Mucosa of gallbladder (tissue), 1 donor: ENCODE results near the gene NEK8. TPM values are rescaled to one million over a fixed set of nuclear protein-coding genes. Genes with fewer than 3 reads are reported as not detected.
A peak's percentile ranks its signal among the peaks of the same experiment; 100 is the strongest.

Experiments
- DNase-seq: peaks from one replicate; pipeline ENCODE4 v3.0.0-alpha.2; 2020; ENCODE audit warnings: low spot score
- total RNA-seq: library from RNA; stranded (reverse); gene quantifications from one replicate; pipeline ENCODE4 v1.2.1, GENCODE V29; 2021
- donor health status: DM: no; HTN: no; CAD: no.

The NEK8 gene
- total RNA-seq, result 8.1 TPM

DNA sequence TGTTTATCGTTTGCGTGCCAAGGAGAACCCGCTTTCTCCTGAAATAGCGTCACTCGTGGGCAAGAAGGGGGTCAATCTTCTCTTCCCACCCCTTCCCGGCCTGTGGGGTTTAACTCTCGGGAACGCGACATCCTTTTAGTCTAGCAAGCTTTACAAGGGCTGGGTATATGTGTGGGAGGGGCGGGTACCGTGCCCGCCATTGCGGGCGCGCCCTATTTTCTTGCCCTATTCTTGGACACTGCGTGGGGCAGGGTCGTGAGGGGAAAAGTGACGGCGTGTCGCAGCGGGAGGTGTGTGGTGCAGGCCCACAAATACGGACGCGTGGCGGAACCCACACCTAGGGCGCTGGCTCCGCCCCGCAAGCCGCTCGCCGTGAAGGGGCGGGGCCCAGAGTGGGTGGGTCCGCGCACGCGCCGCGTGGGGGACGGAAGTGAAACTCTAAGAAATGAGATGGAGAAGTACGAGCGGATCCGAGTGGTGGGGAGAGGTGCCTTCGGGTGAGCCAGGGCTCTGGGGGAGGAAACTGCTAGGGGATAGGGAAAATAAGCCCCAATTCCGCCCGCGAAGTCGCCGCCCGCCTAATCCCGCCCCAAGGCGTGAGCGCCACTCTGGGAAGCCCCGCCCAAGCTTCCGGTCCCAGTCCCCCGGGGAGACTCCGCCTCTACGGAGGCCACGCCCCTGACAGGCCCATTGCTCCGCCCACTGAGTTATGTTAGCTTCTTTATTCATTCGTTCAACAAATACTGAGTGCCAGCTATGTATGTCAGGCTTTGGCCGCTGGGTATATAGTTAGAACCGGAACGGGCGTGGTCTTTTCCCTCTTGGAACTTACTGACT lies at the start of gene NEK8:
TSS of gene NEK8 (plus strand) at position 425 of the 837 bp plus-strand sequence. CDS start at position 451, 26 bp downstream.
- peak; percentile 97 for DNase-seq

DNA sequence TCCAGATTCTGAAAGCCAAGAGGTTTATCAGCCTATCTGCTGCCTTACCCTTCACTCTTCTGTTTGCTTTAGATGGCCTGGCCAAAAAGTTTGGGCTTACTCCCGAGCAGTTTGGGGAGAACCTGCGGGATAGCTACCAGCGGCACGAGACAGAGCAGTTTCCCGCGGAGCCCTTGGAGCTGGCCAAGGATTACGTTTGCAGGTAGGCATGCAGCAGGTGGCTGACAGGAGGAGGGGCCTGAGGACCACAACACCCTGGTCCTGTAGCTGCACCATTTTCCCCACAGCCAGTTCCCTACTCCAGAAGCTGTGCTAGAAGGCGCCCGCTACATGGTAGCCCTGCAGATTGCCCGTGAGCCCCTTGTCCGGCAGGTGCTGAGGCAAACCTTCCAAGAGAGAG lies 45.9 kb upstream of the NEK8 start:
- no peak for DNase-seq

DNA sequence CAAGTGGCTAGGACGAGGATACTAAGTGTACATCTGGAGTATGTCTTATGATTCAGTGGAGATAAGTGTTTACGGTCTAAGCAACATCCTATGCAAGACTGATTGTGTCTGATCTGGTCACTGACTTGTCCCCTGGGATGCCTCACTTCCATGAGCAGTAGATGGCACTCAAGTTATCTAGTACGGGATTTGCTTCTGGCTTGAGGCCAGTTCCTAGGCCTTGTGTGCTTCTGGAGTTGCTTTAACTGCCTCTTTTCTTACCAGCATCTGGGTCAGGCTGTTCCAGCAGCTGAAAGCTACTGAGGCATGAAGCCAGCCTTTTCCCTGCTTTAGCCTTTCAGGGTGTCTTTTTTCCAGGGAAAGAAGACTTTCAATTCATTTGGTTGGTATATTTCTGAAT lies 43.6 kb upstream of the NEK8 start:
- DNase-seq, result peak; percentile 76

DNA sequence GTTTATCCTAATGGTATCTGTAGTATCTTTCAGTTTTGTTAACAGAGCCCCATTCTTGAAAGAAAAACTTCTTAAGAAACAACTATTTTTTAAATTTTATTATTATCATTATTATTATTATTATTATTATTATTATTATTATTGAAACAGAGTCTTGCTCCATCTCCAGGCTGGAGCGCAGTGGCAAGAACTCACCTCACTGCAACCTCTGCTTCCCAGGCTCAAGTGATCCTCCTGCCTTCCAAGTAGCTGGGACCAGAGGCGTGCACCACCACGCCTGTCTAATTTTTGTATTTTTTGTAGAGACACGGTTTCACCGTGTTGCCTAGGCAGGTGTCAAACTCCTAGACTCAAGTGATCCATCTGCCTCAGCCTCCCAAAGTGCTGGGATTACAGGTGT lies 43.2 kb upstream of the NEK8 start:
- no peak for DNase-seq

DNA sequence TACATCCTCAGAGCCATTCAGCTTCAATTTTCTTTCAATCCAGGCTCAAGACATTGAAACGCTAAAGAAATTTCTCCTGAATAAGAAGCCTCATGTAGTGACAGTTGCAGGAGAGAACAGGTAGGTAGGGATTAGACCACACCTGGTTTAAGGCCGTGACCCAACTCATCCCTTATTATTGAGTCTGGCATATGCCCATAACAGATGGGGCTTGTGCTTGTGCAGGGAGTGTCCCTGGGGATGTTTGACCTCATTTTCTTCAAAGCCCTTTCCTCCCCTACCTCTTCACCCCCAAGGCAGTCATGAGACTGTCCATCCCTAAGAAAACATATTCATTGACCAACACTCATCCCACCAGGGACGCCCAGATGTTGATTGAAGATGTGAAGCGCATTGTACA lies 42.3 kb upstream of the NEK8 start:
- DNase-seq, result no peak

DNA sequence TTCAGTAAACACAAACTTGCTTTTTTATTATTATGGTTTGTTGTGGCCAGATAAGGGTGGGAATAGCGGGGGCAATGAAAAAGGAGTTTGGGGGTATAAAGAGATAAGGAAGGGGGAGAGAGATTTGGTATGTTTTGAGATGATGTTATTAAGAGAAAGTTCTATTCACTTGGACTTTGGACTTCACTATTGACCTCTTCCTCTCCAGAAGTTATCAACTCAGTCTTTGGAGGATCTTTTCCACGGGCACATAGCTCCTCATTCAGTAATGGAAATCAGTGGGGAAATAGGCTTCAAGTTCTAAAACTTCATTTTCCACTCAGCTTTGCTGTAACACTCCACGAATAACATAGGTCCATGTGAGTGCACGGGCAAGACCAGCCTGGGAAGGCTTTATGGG lies 40.1 kb upstream of the NEK8 start:
- DNase-seq, result no peak

DNA sequence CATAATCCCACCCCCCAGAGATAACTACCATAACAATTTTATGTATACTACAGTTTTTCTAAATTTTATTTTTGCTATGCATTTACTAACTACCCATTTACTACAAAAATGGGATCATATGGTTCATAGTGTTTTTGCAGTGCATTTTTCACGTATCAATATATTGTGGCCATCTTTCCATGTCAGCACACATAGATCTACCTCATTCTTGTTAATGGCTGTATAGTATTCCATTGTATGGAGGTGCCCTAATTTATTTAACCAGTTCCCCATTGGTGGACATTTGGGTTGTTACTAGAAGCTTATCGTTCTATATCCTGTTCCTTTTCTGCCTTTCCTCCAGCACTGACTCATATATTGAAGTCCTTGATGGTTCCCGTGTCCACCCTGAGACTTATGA lies 39.6 kb upstream of the NEK8 start:
- DNase-seq, result no peak

DNA sequence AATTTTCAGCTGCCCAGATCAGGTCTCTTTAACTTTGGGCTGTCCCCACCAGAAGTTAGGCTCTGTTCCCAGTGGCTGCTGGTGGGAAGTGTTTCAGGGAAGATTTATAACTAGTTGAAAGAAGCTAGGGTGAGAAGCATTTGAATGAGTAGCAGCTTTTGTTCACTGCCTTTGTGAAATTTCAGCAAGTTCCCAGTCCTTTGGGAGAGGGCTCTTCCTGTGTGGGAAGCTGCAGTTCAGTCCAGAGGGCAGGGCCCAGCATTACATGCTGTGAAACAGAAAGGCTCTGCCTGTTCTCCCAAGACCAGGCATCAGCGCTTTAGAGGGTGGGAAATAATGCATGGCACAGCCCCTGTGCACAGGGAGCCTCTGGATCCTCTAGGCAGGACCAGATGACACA lies 34.7 kb upstream of the NEK8 start:
- no peak for DNase-seq

DNA sequence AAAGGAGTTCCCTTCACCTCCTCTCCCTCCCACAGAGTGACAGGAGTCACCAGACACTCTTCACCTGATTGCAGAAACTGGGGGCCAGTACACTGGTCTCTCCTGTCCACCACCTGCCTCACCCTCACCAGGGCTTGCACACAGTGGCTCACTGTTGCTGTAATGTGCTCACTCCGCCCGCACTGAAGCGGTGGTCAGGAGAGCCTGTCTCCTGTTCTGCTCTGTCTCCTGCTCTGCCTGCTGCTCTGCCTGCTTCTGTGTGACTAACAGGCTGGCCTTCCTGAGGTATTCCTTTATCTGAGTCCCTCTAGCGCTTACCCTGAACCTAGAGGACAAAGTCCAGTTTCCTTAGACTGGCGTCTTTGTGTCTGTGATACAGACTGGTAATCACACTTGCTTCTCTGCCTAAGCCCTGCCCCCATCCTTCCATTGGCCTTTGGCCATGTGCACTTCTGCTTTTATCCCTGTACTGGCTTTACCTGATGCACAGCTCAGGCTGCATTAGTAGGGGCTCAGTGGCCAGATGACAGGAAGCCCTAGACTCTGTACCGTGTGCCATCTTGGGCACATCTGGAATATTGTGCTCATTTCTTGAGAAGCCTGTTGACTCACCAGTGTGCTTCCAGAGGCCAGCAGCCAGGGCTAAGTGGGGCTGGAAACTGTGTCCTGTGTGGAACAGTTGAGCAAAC lies 30.2 kb upstream of the NEK8 start:
- DNase-seq, result peak; percentile 90

DNA sequence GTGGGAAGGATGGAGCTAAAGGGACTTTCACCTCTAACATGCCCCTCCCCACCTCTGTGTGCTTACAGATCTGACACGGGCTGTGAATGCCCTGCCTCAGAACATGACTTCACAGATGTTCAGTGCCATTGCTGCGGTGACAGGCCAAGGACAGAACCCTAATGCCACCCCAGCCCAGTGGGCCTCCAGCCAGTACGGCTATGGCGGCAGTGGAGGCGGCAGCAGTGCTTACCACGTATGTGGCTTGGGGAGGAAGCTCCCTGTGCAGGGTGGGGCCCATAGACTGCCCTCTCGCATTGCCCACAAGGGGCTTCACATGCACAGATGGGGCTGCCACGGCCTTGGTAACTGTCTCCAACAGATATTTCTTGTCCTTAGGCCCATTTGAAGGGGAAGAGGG lies 28.3 kb upstream of the NEK8 start:
- DNase-seq, result no peak

DNA sequence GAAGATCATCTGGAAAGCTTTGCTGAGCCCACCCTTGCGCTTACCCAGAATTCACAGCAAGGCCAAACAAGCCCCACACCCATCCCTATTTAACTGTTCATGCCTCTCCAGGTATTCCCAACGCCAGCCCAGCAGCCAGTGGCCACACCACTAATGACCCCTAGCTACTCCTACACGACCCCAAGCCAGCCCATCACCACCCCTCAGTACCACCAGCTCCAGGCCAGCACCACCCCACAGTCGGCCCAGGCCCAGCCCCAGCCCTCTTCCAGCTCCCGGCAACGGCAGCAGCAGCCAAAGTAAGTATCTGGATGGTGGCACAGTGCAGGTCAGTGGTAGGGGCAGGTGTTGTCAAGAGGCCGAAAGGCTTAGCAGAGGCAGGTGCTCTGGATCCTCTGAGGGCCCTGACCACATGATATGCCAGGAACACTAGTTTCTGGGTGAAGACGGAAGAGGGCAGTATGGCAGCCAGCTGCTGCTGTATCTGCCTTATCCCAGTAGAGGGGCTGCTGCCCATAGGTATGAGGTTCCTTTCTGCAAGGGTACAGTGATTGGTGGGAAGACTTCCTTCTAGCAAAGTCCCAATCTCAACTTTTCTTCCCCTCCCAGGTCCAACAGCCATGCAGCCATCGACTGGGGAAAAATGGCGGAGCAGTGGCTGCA lies 27.6 kb upstream of the NEK8 start:
- no peak for DNase-seq

DNA sequence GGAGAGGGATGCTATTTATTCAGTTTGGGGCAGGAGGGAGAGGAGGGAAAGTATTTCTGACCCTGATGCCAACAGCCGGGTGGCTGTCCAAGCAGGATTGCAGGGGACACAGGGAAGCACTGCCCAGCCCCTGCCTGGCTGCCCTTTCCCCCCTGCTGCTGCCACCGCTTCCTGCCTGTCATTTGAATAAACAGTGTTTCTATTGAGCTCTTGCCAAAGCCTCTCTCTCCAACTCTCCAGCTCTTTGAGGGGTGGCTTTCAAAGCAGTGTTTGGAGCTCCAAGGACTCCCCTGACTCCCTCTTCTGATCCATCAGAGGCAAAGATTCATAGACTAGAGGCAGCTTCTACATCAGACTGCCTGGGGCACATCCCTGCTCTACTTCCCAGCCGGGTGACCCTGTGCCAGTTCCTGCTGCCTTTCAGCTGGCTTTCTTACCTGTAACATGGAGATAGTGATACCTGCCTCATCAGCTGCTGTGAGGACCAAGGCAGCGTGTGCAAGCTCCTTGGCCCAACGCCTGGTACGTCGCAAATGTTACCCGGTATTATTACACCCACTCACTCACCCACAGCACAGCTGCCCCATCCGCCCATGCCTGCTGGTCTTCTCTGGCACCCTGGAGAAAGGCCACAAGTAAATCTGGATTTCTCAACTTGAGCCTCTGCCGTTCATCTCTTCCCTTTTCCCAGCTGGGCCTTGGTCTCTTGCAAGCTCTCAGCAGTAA lies 26.4 kb upstream of the NEK8 start:
- no peak for DNase-seq

DNA sequence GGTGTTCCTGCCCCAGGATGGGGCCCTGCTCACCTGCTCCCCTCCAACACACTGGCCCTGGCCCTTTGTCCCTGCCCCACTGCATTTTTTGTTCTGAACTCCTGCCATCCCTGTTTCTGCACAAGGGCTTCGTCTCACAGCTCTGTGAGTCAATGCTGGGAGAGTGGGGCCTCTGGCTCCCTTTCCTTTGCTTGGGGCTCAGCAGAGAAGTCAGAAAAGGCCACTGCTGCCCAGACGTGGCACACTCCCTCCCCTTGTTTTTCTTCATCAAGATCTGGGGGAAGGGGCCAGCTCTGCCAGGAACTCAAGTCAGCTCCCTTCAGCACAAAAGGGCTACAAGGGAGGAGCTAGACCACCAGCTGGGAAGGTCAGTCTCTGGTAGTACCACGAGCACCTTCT lies 25.8 kb upstream of the NEK8 start:
- no peak for DNase-seq

DNA sequence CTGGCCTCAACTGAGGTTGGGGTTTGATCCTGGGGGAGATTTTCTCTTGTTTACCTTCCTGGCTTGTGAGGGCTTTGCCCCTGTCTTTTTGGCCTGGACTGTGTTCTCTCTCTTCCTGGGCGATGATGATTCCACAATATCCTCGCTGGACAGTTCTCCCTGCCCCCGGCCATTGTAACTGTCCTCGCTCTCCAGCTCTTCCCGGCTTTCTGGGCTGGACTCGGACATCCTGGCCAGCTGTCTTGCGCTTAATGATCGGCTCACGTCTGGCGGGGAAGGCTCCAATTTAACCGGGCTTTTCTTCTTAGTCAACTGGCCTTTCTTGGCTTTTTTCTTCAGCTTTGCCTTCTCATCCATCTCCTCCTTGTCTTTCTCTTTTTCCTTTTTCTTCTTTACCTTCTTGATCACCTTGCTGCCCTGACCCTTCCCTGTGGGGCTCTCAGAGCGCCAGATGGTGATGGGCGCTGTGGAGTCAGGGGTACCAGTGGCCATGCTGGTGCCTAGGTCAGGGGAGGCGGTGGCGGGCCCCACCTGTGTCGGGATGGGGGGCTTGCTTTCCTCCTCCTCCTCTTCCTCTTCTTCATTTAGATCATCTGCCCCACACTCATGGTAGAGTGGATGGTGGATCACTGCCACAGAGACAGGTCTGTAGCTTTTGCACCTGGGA lies 24.9 kb upstream of the NEK8 start:
- DNase-seq, result no peak

DNA sequence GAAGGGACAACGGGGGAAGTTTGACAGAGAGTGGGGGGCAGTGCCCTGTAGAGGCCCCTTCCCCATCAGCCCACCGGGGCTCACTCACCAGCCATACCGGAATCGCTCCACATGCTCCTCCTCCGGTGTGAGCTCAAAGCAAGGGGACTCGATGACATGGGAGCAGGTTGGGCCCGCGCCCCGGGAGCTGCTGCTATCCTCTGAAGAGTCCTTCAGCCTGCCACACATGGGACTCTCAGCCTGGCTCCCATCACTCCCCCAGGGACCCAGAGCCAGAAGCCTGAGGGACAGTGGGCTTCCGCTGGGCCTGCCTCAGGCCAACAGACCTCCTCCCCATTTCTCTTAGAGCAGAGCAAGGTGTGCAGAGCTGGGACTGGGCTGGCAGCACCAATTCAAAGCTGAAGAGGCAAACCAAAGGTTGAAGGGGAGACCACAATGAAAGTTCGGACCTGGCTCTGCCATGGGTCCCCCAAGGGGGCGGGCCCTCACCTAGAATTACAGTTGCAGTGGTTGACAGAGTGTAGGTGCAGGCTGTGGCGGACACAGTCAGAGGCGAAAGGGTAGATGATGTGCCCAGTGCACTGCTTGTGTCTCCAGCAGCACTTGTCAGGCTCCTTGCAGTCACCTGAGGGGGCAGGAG lies 24.2 kb upstream of the NEK8 start:
- DNase-seq, result no peak

DNA sequence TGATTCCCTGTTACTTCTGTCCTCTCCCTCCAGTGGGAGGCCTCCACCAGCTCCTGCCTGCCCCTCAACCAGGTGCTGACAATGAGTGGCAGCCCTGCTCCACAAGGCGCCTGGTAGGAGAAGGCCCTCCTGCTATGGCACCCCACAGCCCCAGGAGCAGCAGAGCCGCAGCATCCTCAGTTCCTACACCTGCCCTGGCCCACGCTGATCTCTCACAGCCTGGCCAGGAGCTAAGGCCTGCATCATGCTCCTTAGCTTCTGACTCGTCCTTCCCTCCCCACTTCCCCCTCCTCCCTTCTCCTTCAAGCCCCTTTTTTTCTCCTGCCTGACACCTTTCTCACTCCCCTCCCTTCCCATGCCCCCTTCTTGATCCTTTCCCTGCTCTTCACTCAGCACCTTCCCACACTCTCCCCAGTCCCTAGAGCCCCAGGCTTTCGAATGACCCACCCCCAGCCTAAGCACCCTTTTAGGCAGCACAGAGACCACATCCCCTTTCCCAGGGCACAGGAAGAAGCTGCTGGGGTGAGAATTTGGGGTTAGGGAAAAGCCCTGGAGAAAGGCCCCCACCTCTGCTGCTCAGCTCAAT lies 23.4 kb upstream of the NEK8 start:
- DNase-seq, result no peak

DNA sequence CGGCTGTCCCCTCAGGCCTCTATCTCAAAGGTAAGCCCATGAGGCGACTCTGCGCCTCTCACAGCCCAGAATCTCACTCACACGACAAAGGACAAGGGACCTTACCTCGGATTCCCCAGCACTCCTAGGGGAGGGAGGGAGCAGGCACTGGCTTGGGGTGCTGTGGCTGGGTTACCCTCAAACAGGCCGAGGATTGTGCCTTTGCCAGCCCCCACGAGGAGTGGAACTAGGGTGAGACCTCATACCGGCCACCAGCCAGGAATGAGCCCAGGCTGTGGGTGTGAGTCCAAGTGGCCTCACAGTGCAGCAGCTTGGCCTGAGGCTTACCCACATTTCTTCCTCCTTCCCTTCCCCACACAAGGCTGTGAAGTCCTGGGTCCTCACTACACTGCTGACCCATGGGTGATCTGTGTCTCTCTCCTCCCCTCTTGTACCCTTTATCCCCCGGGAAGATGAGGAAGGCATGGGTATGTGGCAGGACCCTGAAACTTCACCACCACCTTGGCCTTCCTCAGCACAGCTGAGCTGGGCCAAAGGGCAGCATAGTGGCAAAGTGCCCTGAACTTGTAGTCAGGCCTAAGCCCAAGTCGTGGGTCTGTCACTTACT lies 22.8 kb upstream of the NEK8 start:
- no peak for DNase-seq

DNA sequence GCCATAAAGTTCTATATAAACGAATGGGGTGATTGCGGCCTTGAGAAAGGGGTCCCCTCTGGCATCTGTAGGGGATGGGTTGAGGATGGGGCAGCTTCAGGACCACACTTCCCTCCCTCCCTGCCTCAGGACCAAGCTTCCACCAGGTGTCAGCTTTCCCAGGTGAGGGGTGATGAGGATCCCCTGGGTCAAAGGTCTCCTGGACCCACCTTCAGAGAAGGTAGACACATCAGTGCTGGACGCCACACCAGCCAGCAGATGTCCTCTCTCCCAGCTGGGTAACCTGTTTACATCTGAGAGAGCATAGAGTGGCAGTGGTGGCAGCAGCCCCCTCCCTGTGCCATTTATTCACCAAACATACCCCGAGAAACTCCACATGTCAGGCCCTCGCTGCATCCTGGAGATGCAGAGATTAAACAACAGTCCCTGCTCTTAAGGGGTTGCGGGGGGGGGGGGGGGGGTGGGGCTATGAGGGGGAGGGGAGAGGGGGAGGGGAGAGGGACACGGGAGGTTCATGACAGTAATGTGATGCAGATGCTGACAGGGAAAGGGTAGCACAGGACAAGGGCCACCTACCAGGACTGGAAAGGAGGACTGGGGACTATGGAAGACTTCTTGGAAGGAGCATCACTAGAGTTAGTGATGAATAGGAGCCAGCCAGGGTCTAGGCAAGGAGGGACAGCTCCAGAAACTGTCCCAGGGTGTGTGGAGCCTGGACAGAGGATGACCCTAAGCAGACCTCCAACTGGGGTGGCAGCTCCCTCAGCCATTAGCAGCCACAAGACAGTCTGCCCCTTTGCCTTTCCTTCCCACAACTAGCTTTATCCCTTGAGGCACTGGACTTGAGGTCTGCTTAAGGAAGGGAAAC lies 21.9 kb upstream of the NEK8 start:
- DNase-seq, result no peak

DNA sequence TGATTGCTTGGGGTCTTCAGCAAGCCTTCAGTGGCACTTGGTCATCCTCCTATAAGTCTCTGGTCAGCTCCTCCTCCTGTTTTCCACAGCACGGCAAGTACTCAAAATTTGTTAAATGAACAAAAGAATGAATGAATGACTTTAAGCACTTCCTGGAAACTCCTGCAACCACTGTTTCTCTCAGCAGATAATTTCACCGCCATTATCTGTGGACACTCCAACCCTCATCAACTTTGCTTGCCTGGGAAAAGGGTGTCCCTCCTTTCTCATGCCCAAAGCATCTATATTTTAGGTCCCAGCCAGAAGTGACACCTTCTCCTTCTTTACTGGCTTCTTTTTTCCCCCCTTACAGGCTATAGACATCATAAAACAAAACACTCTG lies 21.3 kb upstream of the NEK8 start:
- DNase-seq, result no peak
